Measurements from ENCODE around the gene DNTT.

Gene DNTT

DNA sequence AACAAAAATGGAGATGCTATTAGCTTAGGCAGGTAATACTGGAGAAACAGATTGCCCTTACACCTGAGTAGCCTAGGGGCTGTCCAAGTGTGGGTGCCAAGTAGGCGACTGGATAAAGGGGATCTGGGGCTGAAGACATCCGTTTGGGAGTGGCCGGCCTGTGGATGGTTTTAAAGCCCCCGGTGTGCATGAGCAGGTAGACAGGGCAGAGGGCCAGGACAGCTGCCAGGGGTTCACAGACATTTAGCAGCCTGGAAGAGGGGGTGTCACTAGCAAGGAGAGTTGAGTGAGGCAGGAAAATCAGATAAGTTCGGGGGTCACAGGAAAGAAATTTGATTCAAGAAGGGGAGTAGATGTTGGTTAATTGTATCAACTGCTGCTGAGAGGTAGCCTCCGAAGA lies 56.1 kb downstream of the DNTT start:
- no peak overlapping the region for H3K4me3 ChIP-seq (ENCODE audit: low read depth, low read length)
- TF ChIP-seq, protein P1, sequence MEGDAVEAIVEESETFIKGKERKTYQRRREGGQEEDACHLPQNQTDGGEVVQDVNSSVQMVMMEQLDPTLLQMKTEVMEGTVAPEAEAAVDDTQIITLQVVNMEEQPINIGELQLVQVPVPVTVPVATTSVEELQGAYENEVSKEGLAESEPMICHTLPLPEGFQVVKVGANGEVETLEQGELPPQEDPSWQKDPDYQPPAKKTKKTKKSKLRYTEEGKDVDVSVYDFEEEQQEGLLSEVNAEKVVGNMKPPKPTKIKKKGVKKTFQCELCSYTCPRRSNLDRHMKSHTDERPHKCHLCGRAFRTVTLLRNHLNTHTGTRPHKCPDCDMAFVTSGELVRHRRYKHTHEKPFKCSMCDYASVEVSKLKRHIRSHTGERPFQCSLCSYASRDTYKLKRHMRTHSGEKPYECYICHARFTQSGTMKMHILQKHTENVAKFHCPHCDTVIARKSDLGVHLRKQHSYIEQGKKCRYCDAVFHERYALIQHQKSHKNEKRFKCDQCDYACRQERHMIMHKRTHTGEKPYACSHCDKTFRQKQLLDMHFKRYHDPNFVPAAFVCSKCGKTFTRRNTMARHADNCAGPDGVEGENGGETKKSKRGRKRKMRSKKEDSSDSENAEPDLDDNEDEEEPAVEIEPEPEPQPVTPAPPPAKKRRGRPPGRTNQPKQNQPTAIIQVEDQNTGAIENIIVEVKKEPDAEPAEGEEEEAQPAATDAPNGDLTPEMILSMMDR (IDR thresholded peaks at IDR 0.05; ENCODE audit: low read depth, low read length), result no peak

DNA sequence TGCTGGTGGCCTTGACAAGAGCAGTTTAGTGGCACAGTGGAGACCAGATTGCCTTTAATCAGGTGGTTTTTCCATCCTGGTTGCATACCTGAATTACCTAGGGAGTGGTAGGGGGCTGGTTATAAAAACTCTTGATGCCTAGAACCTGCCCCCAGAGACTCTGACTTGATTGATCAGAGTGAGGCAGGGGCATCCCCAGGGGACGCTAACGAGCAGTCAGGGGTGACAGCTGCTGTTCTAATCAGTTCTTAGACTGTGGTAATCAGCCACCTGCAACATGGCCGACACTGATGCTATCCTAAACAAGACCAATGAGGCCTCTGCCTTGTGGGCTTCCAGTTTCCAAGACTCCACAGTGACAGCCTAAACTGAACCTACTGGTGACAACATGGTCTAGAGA lies 56.5 kb downstream of the DNTT start:
- TF ChIP-seq, protein P1 (IDR thresholded peaks at IDR 0.05; ENCODE audit: low read depth, low read length), result no peak
- H3K4me3 ChIP-seq (ENCODE audit: low read depth, low read length), result no peak overlapping the region

DNA sequence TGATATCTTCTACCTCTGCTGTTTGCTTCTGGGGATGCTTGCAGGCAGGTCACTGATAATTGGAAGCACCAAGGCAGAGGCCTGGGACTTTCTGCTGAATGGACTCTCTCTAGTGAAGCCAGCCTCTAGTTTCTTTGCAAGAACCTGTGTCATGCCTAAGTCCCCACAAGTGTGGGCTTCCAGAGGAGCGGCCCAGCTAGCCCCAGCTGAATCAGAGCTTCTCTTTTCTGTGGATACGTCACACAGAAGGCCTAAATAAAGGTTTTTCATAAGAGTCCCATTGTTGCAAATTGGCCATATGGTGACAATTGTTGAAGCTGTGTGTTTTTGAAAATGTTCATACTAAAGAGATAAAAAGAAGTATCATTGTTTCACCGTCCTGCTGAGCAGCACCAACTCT lies 61.3 kb downstream of the DNTT start:
- TF ChIP-seq, protein P1 (IDR thresholded peaks at IDR 0.05; ENCODE audit: low read depth, low read length), result no peak
- H3K4me3 ChIP-seq (ENCODE audit: low read depth, low read length), result no peak overlapping the region

DNA sequence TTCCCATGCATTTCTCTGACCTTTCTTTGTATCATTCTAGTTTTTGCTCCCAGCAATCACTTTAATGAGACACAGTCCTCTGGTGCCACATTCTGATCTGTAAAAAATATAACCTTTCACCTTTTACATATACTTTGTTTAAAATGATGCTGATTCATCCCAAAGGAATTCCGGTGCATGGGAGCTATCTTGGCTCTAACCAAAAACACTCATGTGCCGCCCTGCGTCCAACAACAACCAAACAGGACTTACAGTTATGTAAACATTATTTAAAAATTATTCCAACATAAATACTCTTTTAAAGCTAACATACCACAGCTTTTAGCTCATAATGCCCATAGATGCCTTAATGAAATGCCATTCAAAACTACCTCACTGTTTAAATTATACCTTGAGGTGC lies 62.3 kb downstream of the DNTT start:
- no peak overlapping the region for H3K4me3 ChIP-seq (ENCODE audit: low read depth, low read length)
- TF ChIP-seq, protein P1 (IDR thresholded peaks at IDR 0.05; ENCODE audit: low read depth, low read length), result no peak

DNA sequence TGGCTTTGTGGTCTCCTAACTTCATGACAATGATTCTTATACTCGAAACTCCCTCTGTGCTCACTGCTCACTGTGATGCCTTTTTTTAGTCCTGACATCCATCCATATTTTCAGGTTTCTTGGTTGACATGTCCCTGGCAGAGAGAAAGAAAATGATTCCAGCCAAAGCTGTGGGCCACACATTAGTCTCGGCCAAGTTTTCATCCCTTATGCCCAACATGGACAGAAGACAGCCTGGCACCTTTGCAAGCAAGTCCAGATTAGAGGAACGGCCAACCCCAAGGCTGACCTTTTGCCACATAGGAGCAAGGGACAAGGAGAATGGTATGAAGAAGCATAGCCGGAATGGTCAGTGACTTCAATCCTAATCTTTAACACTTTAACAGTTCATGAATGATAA lies 63.2 kb downstream of the DNTT start:
- TF ChIP-seq, protein P1 (IDR thresholded peaks at IDR 0.05; ENCODE audit: low read depth, low read length), result no peak
- no peak overlapping the region for H3K4me3 ChIP-seq (ENCODE audit: low read depth, low read length)

DNA sequence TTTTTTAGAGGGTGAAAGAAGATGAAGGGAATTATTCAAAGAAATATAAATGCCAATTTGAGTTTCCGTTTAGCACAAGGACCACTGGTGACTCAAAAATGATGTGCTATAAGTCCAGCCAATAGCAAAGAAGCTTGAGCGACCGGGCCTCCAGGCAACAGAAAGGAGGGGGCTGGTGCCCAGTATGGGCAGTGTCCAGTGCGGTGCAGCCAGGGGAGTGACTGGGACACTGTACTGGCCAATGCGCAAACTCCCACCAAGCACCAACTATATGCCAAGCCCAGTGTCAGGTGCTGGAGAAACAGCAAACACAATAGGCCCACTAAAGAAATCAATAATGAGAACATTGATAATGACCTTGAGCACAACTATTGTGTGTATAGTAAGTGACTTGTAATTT lies 64.7 kb downstream of the DNTT start:
- TF ChIP-seq, protein P1 (IDR thresholded peaks at IDR 0.05; ENCODE audit: low read depth, low read length), result no peak

DNA sequence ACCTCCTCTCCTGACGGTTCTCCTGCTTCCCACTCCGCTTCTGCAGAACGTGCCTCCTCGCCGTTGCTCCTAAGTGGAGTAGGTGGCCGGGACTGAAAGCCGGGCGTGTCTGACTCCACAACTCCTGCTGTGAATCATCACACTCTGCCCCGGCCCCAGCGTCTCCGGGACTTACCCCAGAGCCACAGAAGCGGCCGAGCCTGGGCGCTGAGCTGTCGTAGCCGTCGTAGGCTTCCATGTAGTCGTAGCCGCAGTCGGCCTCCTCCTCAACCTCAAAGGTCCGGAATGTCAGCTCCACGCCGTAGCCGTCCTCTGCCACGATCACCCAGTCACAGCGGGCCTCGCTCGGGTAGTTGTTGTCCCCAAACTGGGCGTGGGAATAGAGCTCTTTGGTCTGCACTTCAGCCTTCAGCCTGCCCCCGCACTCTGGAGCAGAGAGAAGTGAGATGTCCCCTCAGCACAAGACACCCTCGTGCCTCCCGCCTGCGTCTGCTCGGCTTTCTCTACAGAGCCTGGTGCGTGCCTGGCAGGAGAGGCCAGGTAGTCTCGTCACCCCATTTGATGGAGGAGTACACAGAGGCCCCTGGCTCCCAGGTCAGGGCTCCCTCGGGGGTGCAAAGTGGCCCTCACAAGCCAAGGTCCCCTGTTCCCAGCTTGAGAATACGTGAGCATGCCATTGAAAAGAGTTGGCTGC lies 65.8 kb downstream of the DNTT start:
- H3K4me3 ChIP-seq (ENCODE audit: low read depth, low read length), result no peak overlapping the region
- TF ChIP-seq, protein P1 (IDR thresholded peaks at IDR 0.05; ENCODE audit: low read depth, low read length), result no peak

More for the DNA sequence above, 64.7 kb downstream of the DNTT start:
- H3K4me3 ChIP-seq (ENCODE audit: low read depth, low read length), result no peak overlapping the region
